22Rv1 (cell line): ENCODE measurements around the gene CFAP221.

Experiments used
- H3K27ac ChIP-seq: fragments of 450-650 bp; 2 replicates; pipeline ENCODE4 v1.5.1; 2017
- ZFX ChIP-seq: fragments of 450-650 bp; IDR thresholded peaks from 2 replicates; pipeline ENCODE4 v1.6.1; 2017; ENCODE audit warnings: antibody characterized with exemption, borderline replicate concordance
- TF ChIP-seq, protein P1 (sequence below): fragments of 450-650 bp; IDR thresholded peaks from 2 replicates; pipeline ENCODE4 v1.5.1; 2017; ENCODE audit warnings: mild to moderate bottlenecking

CFAP221 gene

GRCh38 chr2:119688616-119689015, 144.4 kb downstream of the CFAP221 start:
- H3K27ac ChIP-seq = no peak overlapping the region
- TF ChIP-seq, protein P1, sequence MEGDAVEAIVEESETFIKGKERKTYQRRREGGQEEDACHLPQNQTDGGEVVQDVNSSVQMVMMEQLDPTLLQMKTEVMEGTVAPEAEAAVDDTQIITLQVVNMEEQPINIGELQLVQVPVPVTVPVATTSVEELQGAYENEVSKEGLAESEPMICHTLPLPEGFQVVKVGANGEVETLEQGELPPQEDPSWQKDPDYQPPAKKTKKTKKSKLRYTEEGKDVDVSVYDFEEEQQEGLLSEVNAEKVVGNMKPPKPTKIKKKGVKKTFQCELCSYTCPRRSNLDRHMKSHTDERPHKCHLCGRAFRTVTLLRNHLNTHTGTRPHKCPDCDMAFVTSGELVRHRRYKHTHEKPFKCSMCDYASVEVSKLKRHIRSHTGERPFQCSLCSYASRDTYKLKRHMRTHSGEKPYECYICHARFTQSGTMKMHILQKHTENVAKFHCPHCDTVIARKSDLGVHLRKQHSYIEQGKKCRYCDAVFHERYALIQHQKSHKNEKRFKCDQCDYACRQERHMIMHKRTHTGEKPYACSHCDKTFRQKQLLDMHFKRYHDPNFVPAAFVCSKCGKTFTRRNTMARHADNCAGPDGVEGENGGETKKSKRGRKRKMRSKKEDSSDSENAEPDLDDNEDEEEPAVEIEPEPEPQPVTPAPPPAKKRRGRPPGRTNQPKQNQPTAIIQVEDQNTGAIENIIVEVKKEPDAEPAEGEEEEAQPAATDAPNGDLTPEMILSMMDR = no peak
- TF ChIP-seq ZFX = no peak

GRCh38 chr2:119689218-119689617, 145.0 kb downstream of the CFAP221 start:
- no peak overlapping the region for H3K27ac ChIP-seq
- TF ChIP-seq, protein P1 = no peak
- no peak for TF ChIP-seq ZFX

DNA sequence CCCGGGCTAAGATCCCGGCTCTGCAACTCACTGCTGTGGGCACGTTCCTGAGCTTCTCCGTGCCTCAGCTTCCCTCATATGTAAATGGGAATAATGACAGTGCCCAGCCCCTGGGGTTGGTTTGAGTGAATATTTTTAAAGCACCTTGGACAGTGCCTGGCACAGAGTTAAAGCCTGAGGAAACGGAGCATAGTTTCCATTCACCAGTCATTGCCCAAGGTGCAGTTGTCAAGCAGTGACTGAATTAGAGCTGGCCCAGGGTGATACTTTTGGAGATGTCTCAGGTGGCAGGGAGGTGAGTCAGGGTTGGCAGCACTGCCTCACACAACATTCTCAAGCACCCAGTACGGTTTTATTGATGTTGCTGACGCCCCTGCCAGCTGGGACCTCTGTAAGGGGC, 146.9 kb downstream of the CFAP221 start:
- TF ChIP-seq, protein P1 = no peak
- no peak for TF ChIP-seq ZFX
- H3K27ac ChIP-seq = no peak overlapping the region

GRCh38 chr2:119691651-119692245, 147.5 kb downstream of the CFAP221 start:
- H3K27ac ChIP-seq = no peak overlapping the region
- TF ChIP-seq ZFX = no peak
- TF ChIP-seq, protein P1 = no peak

- H3K27ac ChIP-seq = no peak overlapping the region
- TF ChIP-seq, protein P1 = no peak
- no peak for TF ChIP-seq ZFX
Observed at GRCh38 chr2:119692310-119692709, 148.1 kb downstream of the CFAP221 start.

DNA sequence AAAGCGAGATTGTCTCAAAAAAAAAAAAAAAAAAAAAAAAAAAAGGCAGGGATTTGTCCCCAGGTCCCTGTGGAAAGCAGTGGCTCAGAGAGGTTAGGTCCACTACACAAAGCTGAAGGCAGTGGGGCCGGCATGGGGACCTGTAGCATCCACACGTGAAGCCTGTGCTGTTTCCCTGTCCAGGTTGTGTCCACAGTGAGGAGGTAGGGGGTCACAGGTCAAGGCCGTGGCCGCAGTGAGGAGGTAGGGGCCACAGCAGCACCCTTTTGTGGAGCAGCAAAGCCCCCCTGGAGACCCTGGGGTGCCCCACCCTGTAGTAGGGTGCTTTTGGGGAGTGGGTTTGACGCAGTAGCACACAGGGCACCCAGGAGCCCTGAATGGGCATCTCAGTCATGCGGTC, 148.7 kb downstream of the CFAP221 start:
- TF ChIP-seq, protein P1 = no peak
- no peak for TF ChIP-seq ZFX
- H3K27ac ChIP-seq = no peak overlapping the region

DNA sequence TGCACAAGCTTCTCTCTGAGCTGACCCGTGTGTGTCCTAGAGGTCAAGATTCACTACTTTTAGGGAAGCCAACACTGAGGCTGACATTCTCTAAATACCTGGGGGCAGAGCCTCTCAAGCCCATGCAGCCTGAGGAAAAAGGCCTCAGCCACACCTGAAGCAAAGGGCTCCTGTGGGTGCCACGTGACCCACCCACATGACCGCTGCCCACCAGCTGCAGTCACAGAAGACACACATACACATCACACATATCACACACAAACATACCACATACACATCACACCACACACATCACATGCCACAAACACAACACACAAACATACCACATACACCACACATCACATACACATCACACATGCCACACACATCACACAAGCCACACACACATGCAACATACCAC, 149.3 kb downstream of the CFAP221 start:
- TF ChIP-seq, protein P1 = no peak
- no peak for TF ChIP-seq ZFX
- H3K27ac ChIP-seq = no peak overlapping the region
